Keratinocyte (primary cell): ENCODE data around the gene CLBA1.

Source experiments
- EZH2 ChIP-seq: IDR thresholded peaks from one replicate; pipeline ENCODE4 v1.6.1; 2012; ENCODE audit warnings: inconsistent platforms, mild to moderate bottlenecking, low read length, moderate library complexity
- TF ChIP-seq, protein P1 (sequence below), 3 experiments: IDR thresholded peaks in 1 of 3; conservative IDR thresholded peaks in 1 of 3; optimal IDR thresholded peaks in 1 of 3; 2 replicates in 2 of 3; 3 replicates in 1 of 3; pipeline versions ENCODE3 to v1.5.1; 2011; ENCODE audit warnings: low read length in 3 of 3, mild to moderate bottlenecking in 3 of 3, moderate library complexity in 2 of 3, control low read depth in 1 of 3, inconsistent platforms in 1 of 3; ENCODE audit not compliant: insufficient read depth in 2 of 3; ENCODE audit errors: extremely low read depth in 1 of 3

DNA sequence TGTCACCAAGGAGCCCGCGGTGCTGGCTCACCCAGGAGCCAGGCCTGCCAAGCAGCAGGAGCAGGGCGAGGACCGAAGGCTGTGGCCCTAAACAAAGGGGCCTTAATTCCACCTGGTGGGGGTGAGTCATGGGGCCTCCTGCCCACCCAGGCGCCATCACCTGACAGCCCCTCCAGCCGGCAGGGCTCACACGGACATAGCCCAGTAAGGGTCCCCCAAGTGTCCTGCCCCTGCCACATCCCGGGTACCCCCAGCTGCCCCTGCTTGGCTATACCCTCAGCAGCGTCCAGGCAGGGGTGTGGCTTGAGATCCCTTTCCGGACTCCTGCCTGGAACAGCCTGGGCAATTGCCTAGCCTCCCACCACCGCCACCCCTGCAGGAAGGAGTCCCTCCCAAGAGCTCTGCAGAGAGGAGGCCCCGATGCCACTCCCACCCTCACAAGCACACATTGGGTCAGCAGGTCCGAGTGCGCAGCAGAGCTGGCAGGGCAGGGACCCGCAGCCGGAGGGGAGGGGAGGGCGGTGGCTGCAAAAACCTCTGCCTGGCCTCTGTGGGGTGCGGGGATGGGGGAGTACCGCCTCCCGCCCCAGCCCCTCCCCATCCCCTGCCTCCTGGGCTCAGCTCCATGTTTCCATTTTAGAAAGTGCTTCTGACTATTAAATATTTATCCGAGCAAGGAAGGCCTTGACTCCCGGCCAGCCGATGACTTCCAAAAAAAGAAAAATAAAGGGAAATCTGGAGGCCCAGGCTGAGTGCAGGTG, 12.0 kb upstream of the CLBA1 start:
- TF ChIP-seq EZH2 = no peak
- TF ChIP-seq, protein P1, sequence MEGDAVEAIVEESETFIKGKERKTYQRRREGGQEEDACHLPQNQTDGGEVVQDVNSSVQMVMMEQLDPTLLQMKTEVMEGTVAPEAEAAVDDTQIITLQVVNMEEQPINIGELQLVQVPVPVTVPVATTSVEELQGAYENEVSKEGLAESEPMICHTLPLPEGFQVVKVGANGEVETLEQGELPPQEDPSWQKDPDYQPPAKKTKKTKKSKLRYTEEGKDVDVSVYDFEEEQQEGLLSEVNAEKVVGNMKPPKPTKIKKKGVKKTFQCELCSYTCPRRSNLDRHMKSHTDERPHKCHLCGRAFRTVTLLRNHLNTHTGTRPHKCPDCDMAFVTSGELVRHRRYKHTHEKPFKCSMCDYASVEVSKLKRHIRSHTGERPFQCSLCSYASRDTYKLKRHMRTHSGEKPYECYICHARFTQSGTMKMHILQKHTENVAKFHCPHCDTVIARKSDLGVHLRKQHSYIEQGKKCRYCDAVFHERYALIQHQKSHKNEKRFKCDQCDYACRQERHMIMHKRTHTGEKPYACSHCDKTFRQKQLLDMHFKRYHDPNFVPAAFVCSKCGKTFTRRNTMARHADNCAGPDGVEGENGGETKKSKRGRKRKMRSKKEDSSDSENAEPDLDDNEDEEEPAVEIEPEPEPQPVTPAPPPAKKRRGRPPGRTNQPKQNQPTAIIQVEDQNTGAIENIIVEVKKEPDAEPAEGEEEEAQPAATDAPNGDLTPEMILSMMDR (optimal IDR thresholded peaks at IDR 0.05 in 1 of 3, IDR thresholded peaks at IDR 0.05 in 1 of 3, conservative IDR thresholded peaks at IDR 0.05 in 1 of 3; ENCODE audit: extremely low read depth in 1 of 3, insufficient read depth in 2 of 3, low read length in 3 of 3) = no peak
